ENCODE measurements around the gene TMEM145. TPM values are rescaled to one million over a fixed set of nuclear protein-coding genes. Genes with fewer than 3 reads are reported as not detected.

Gene TMEM145
- not detected in 2 replicates for total RNA-seq

GRCh38 chr19:42313096-42313839, at the start of gene TMEM145:
TSS of gene TMEM145 (plus strand) at chr19:42313309. CDS start at chr19:42313377, 68 bp downstream.

GRCh38 chr19:42268704-42269477, 44.2 kb upstream of the TMEM145 start, which contains the start of gene CIC:
TSS of gene CIC (plus strand) at chr19:42269252. CDS start at chr19:42271784, 2,532 bp downstream.

GRCh38 chr19:42301646-42302203, 11.4 kb upstream of the TMEM145 start, which contains the start of gene PRR19:
TSS of gene PRR19 (plus strand) at chr19:42302132. CDS start at chr19:42309585, 7,453 bp downstream.

GRCh38 chr19:42325308-42325895, 12.3 kb downstream of the TMEM145 start, which contains the start of gene MEGF8:
TSS of gene MEGF8 (plus strand) at chr19:42325635. CDS start at chr19:42326244, 609 bp downstream.

Other genes starting within 250 kb of the TMEM145 start
- gene GRIK5, start 243.1 kb upstream of the TMEM145 start, total RNA-seq: 2.3 and 4.3 TPM in 2 replicates
- 10.9 and 11.0 TPM in 2 replicates for gene ZNF574, start 237.1 kb upstream of the TMEM145 start, total RNA-seq
- gene POU2F2, start 180.9 kb upstream of the TMEM145 start, total RNA-seq: under 0.01 and 0.15 TPM in 2 replicates
- gene DEDD2, start 95.6 kb upstream of the TMEM145 start, total RNA-seq: 12.7 and 24.3 TPM in 2 replicates
- 8.8 and 10.2 TPM in 2 replicates for gene ZNF526, start 93.0 kb upstream of the TMEM145 start, total RNA-seq
- gene GSK3A, start 70.7 kb upstream of the TMEM145 start, total RNA-seq: 12.9 and 13.6 TPM in 2 replicates
- gene ERF, start 58.2 kb upstream of the TMEM145 start, total RNA-seq: 21.1 and 31.9 TPM in 2 replicates
- 11.0 and 21.6 TPM in 2 replicates for gene CIC, start 44.1 kb upstream of the TMEM145 start, total RNA-seq
- gene PRR19, start 11.2 kb upstream of the TMEM145 start, total RNA-seq: not detected in 2 replicates
- 36.9 and 48.1 TPM in 2 replicates for gene PAFAH1B3, start 10.7 kb upstream of the TMEM145 start, total RNA-seq
- gene MEGF8, start 12.3 kb downstream of the TMEM145 start, total RNA-seq: 16.3 and 17.9 TPM in 2 replicates
- gene CNFN, start 77.0 kb downstream of the TMEM145 start, total RNA-seq: not detected in 2 replicates
- 2.4 and 3.2 TPM in 2 replicates for gene LIPE, start 114.1 kb downstream of the TMEM145 start, total RNA-seq
- gene CXCL17, start 129.6 kb downstream of the TMEM145 start, total RNA-seq: not detected in 2 replicates
- 0.32 and 0.46 TPM in 2 replicates for gene CEACAM1, start 215.2 kb downstream of the TMEM145 start, total RNA-seq

All from epithelial cell of umbilical artery (primary cell).